Measurements from ENCODE around the gene RHBDD1.

RHBDD1 gene

GRCh38 chr2:226798422-226799210 is 37.2 kb upstream of the RHBDD1 start:
- no peaks in the 10 kb centered on the region for H3K27me3 ChIP-seq (ENCODE audit: control insufficient read depth in 3 of 3, insufficient read depth in 3 of 3, low read depth in 1 of 3, low read length in 3 of 3)
- H3K4me2 ChIP-seq (ENCODE audit: insufficient read depth, low read length, poor library complexity, severe bottlenecking) = peak overlapping the region; percentile 87
- peak overlapping the region; percentile 97 for H3K14ac ChIP-seq (ENCODE audit: low read length)
- H3K4ac ChIP-seq (ENCODE audit: low read length) = no peak overlapping the region
- H3K4me3 ChIP-seq (ENCODE audit: low read length in 2 of 2) = peak overlapping the region; percentile 67 to 90
- H4K91ac ChIP-seq (ENCODE audit: low read depth, low read length, poor library complexity) = no peak overlapping the region
- peak overlapping the region; percentile 81 for H3K27ac ChIP-seq (replicated peaks; ENCODE audit: low read length)
- peak overlapping the region; percentile 99 for H2AK5ac ChIP-seq (ENCODE audit: low read depth, low read length)
- H2BK15ac ChIP-seq (ENCODE audit: low read length) = peak overlapping the region; percentile 83
- H4K8ac ChIP-seq (ENCODE audit: low read depth, low read length) = no peak overlapping the region
- peak overlapping the region; percentile 77 for H2BK120ac ChIP-seq (ENCODE audit: low read depth, low read length)
- WGBS, 2 donors (ENCODE audit: extremely low coverage in 2 of 2, insufficient read length in 2 of 2, insufficient replicate concordance in 1 of 2) = no CpG with 5 or more reads among the region's 80 CpGs
- peak overlapping the region; percentile 75 for H3K23ac ChIP-seq (ENCODE audit: low read depth, low read length, poor library complexity)
- peaks cover 14 to 22% of the 10 kb centered on the region in 2 donors for H3K4me1 ChIP-seq (ENCODE audit: control insufficient read depth in 2 of 2, insufficient read depth in 1 of 2, low read depth in 1 of 2, low read length in 2 of 2)
- H3K9me3 ChIP-seq (replicated peaks in 1 of 2; ENCODE audit: control insufficient read depth in 2 of 2, insufficient read depth in 1 of 2, low read depth in 1 of 2, low read length in 2 of 2) = peaks cover 9 to 35% of the 10 kb centered on the region in 2 donors
- peaks cover 27% of the 10 kb centered on the region for H3K79me1 ChIP-seq (ENCODE audit: low read depth, low read length)
- peaks cover 30 to 50% of the 10 kb centered on the region in 2 donors for H3K36me3 ChIP-seq (replicated peaks in 1 of 2; ENCODE audit: control insufficient read depth in 2 of 2, insufficient read depth in 2 of 2, low read length in 2 of 2)
- peak overlapping the region; percentile 99 for H2BK5ac ChIP-seq (ENCODE audit: low read length)
- peak overlapping the region; percentile 92 for H3K9ac ChIP-seq (ENCODE audit: low read depth, low read length, poor library complexity)
- no peak overlapping the region for H2BK12ac ChIP-seq (ENCODE audit: low read length)
- no peak for DNase-seq (ENCODE audit: low spot score)
- H3K18ac ChIP-seq (ENCODE audit: low read length) = peak overlapping the region; percentile 98
- peak overlapping the region; percentile 94 for H2AFZ ChIP-seq (ENCODE audit: low read length)

- H3K18ac ChIP-seq (ENCODE audit: low read length) = peak within 1 kb of the TSS; percentile 98
- no peaks in the 10 kb centered on the region for H3K27me3 ChIP-seq (ENCODE audit: control insufficient read depth in 3 of 3, insufficient read depth in 3 of 3, low read depth in 1 of 3, low read length in 3 of 3)
- WGBS, 2 donors (ENCODE audit: extremely low coverage in 2 of 2, insufficient read length in 2 of 2, insufficient replicate concordance in 1 of 2) = no CpG with 5 or more reads among the region's 82 CpGs
- H3K9ac ChIP-seq (ENCODE audit: low read depth, low read length, poor library complexity) = peak within 1 kb of the TSS; percentile 92
- H3K36me3 ChIP-seq (replicated peaks in 1 of 2; ENCODE audit: control insufficient read depth in 2 of 2, insufficient read depth in 2 of 2, low read length in 2 of 2) = peaks cover 30 to 42% of the 10 kb centered on the region in 2 donors
- no peak within 1 kb of the TSS for H2BK12ac ChIP-seq (ENCODE audit: low read length)
- peak within 1 kb of the TSS; percentile 68 for H2AK5ac ChIP-seq (ENCODE audit: low read depth, low read length)
- peak within 1 kb of the TSS; percentile 94 for H2AFZ ChIP-seq (ENCODE audit: low read length)
- peak within 1 kb of the TSS; percentile 67 to 90 for H3K4me3 ChIP-seq (ENCODE audit: low read length in 2 of 2)
- no peak within 1 kb of the TSS for H4K8ac ChIP-seq (ENCODE audit: low read depth, low read length)
- no peak within 1 kb of the TSS for H4K91ac ChIP-seq (ENCODE audit: low read depth, low read length, poor library complexity)
- H3K23ac ChIP-seq (ENCODE audit: low read depth, low read length, poor library complexity) = peak within 1 kb of the TSS; percentile 60
- DNase-seq (ENCODE audit: low spot score) = peak; percentile 80
- H2BK120ac ChIP-seq (ENCODE audit: low read depth, low read length) = peak within 1 kb of the TSS; percentile 77
- peaks cover 14 to 22% of the 10 kb centered on the region in 2 donors for H3K4me1 ChIP-seq (ENCODE audit: control insufficient read depth in 2 of 2, insufficient read depth in 1 of 2, low read depth in 1 of 2, low read length in 2 of 2)
- H2BK5ac ChIP-seq (ENCODE audit: low read length) = peak within 1 kb of the TSS; percentile 99
- H3K4ac ChIP-seq (ENCODE audit: low read length) = peak within 1 kb of the TSS; percentile 79
- H2BK15ac ChIP-seq (ENCODE audit: low read length) = peak within 1 kb of the TSS; percentile 82
- peaks cover 9 to 35% of the 10 kb centered on the region in 2 donors for H3K9me3 ChIP-seq (replicated peaks in 1 of 2; ENCODE audit: control insufficient read depth in 2 of 2, insufficient read depth in 1 of 2, low read depth in 1 of 2, low read length in 2 of 2)
- H3K14ac ChIP-seq (ENCODE audit: low read length) = peak within 1 kb of the TSS; percentile 97
- peaks cover 27% of the 10 kb centered on the region for H3K79me1 ChIP-seq (ENCODE audit: low read depth, low read length)
- peak within 1 kb of the TSS; percentile 81 for H3K27ac ChIP-seq (replicated peaks; ENCODE audit: low read length)
- peak within 1 kb of the TSS; percentile 87 for H3K4me2 ChIP-seq (ENCODE audit: insufficient read depth, low read length, poor library complexity, severe bottlenecking)
Observed at GRCh38 chr2:226799211-226799975, 36.5 kb upstream of the RHBDD1 start, which contains the start of gene IRS1. Gene IRS1 (minus strand): TSS chr2:226799820. CDS start chr2:226798738, 1,082 bp downstream.

- no peak overlapping the region for H4K8ac ChIP-seq (ENCODE audit: low read depth, low read length)
- H4K91ac ChIP-seq (ENCODE audit: low read depth, low read length, poor library complexity) = no peak overlapping the region
- H3K4me3 ChIP-seq (ENCODE audit: low read length in 2 of 2) = peak overlapping the region; percentile 67 to 68
- H3K18ac ChIP-seq (ENCODE audit: low read length) = peak overlapping the region; percentile 76
- no CpG with 5 or more reads among the region's 39 CpGs for WGBS, 2 donors (ENCODE audit: extremely low coverage in 2 of 2, insufficient read length in 2 of 2, insufficient replicate concordance in 1 of 2)
- DNase-seq (ENCODE audit: low spot score) = no peak
- no peak overlapping the region for H2BK12ac ChIP-seq (ENCODE audit: low read length)
- H3K9ac ChIP-seq (ENCODE audit: low read depth, low read length, poor library complexity) = no peak overlapping the region
- no peak overlapping the region for H2BK5ac ChIP-seq (ENCODE audit: low read length)
- peaks cover 9 to 33% of the 10 kb centered on the region in 2 donors for H3K9me3 ChIP-seq (replicated peaks in 1 of 2; ENCODE audit: control insufficient read depth in 2 of 2, insufficient read depth in 1 of 2, low read depth in 1 of 2, low read length in 2 of 2)
- no peak overlapping the region for H3K4ac ChIP-seq (ENCODE audit: low read length)
- H2BK120ac ChIP-seq (ENCODE audit: low read depth, low read length) = no peak overlapping the region
- H3K79me1 ChIP-seq (ENCODE audit: low read depth, low read length) = peaks cover 27% of the 10 kb centered on the region
- H3K4me1 ChIP-seq (ENCODE audit: control insufficient read depth in 2 of 2, insufficient read depth in 1 of 2, low read depth in 1 of 2, low read length in 2 of 2) = peaks cover 12 to 20% of the 10 kb centered on the region in 2 donors
- peaks cover 26 to 34% of the 10 kb centered on the region in 2 donors for H3K36me3 ChIP-seq (replicated peaks in 1 of 2; ENCODE audit: control insufficient read depth in 2 of 2, insufficient read depth in 2 of 2, low read length in 2 of 2)
- H3K4me2 ChIP-seq (ENCODE audit: insufficient read depth, low read length, poor library complexity, severe bottlenecking) = peak overlapping the region; percentile 52
- H2BK15ac ChIP-seq (ENCODE audit: low read length) = no peak overlapping the region
- H3K14ac ChIP-seq (ENCODE audit: low read length) = no peak overlapping the region
- peak overlapping the region; percentile 94 for H2AFZ ChIP-seq (ENCODE audit: low read length)
- no peak overlapping the region for H3K27ac ChIP-seq (replicated peaks; ENCODE audit: low read length)
- H3K27me3 ChIP-seq (ENCODE audit: control insufficient read depth in 3 of 3, insufficient read depth in 3 of 3, low read depth in 1 of 3, low read length in 3 of 3) = no peaks in the 10 kb centered on the region
- no peak overlapping the region for H2AK5ac ChIP-seq (ENCODE audit: low read depth, low read length)
- no peak overlapping the region for H3K23ac ChIP-seq (ENCODE audit: low read depth, low read length, poor library complexity)
Observed at GRCh38 chr2:226799976-226800940, 35.6 kb upstream of the RHBDD1 start.
